K562 (cell line): ENCODE data around the gene ARHGAP18. TPM values are rescaled to one million over a fixed set of nuclear protein-coding genes. Genes with fewer than 3 reads are reported as not detected.

Experiments used
- COPS2 ChIP-seq: fragments of 450-650 bp; conservative IDR thresholded peaks from 2 replicates; pipeline ENCODE4 v1.6.1; 2016; ENCODE audit warnings: mild to moderate bottlenecking, moderate library complexity
- CREB3 ChIP-seq: fragments of 450-650 bp; conservative IDR thresholded peaks from 2 replicates; pipeline ENCODE4 v1.6.1; 2016; ENCODE audit warnings: missing genetic modification characterization, low read depth, mild to moderate bottlenecking, missing compliant biosample characterization, moderate library complexity
- ESRRA ChIP-seq: fragments of 450-650 bp; IDR thresholded peaks from 2 replicates; pipeline ENCODE4 v1.6.1; 2014; ENCODE audit warnings: low read depth, mild to moderate bottlenecking, moderate library complexity, borderline replicate concordance
- JUND ChIP-seq, 2 experiments: IDR thresholded peaks; 2 replicates in 1 of 2; 3 replicates in 1 of 2; pipeline ENCODE4 v1.6.1; 2011; ENCODE audit warnings: borderline replicate concordance in 2 of 2, low read depth in 2 of 2, low read length in 2 of 2, improper control_type of control experiment in 1 of 2, missing biosample characterization in 1 of 2, missing genetic modification characterization in 1 of 2, missing genetic modification reagents in 1 of 2
- KAT7 ChIP-seq: sonication (generic); formaldehyde crosslinking; IDR thresholded peaks from 2 replicates; pipeline ENCODE4 v1.8.0; 2022; ENCODE audit warnings: missing genetic modification reagents, mild to moderate bottlenecking, borderline replicate concordance
- MAFF ChIP-seq: IDR thresholded peaks from 2 replicates; pipeline ENCODE4 v1.6.1; 2012; ENCODE audit warnings: low read length, improper control_type of control experiment
- MEF2D ChIP-seq: conservative IDR thresholded peaks from 2 replicates; pipeline ENCODE4 v1.6.1; 2016; ENCODE audit warnings: low read depth, missing genetic modification characterization, missing compliant biosample characterization
- MNT ChIP-seq, 2 experiments: fragments of 450-650 bp; conservative IDR thresholded peaks; 2 replicates each; pipeline ENCODE4 v1.6.1; 2017; ENCODE audit warnings: mild to moderate bottlenecking in 2 of 2, moderate library complexity in 2 of 2
- NR4A1 ChIP-seq, 2 experiments: fragments of 250-450 bp in 1 of 2; fragments of 450-650 bp in 1 of 2; sonication (Bioruptor Pico) in 1 of 2; IDR thresholded peaks; 2 replicates each; pipeline versions ENCODE4 v1.4.0 to v1.6.1; 2016 to 2020; ENCODE audit warnings: mild to moderate bottlenecking in 2 of 2, missing compliant biosample characterization in 1 of 2, missing genetic modification characterization in 1 of 2, moderate library complexity in 1 of 2
- RAD21 ChIP-seq, 2 experiments: fragments of 250-450 bp in 1 of 2; fragments of 450-650 bp in 1 of 2; sonication (Bioruptor Pico) in 1 of 2; formaldehyde crosslinking in 1 of 2; IDR thresholded peaks in 1 of 2; conservative IDR thresholded peaks in 1 of 2; 2 replicates each; pipeline versions ENCODE4 v1.4.0 to v1.8.0; 2020 to 2022; ENCODE audit warnings: mild to moderate bottlenecking in 2 of 2, moderate library complexity in 1 of 2
- RBM17 ChIP-seq: fragments of 200-400 bp; formaldehyde crosslinking; IDR thresholded peaks from 2 replicates; pipeline ENCODE4 v1.6.1; 2017; ENCODE audit warnings: low read depth, mild to moderate bottlenecking, low read length, borderline replicate concordance
- RNF2 ChIP-seq: sonication (generic); IDR thresholded peaks from 2 replicates; pipeline ENCODE4 v1.6.1; 2016
- TAL1 ChIP-seq: fragments of 450-650 bp; IDR thresholded peaks from 2 replicates; pipeline ENCODE4 v1.6.1; 2016; ENCODE audit warnings: mild to moderate bottlenecking
- TEAD1 ChIP-seq, 2 experiments: fragments of 450-650 bp in 1 of 2; sonication (generic) in 1 of 2; formaldehyde crosslinking; IDR thresholded peaks; 2 replicates each; pipeline versions ENCODE4 v1.4.0 to v1.8.0; 2020 to 2022; ENCODE audit warnings: mild to moderate bottlenecking in 2 of 2, missing genetic modification reagents in 1 of 2
- ZBTB34 ChIP-seq: fragments of 250-450 bp; sonication (Bioruptor Pico); IDR thresholded peaks from 2 replicates; pipeline ENCODE4 v1.8.0; 2021; ENCODE audit warnings: mild to moderate bottlenecking, moderate library complexity
- ZEB2 ChIP-seq: fragments of 450-650 bp; IDR thresholded peaks from 2 replicates; pipeline ENCODE4 v1.6.1; 2016
- ZNF639 ChIP-seq, 2 experiments: fragments of 200-800 bp in 1 of 2; sonication (Bioruptor generic) in 1 of 2; sonication (generic) in 1 of 2; formaldehyde crosslinking in 1 of 2; IDR thresholded peaks in 1 of 2; conservative IDR thresholded peaks in 1 of 2; 2 replicates each; pipeline versions ENCODE4 v1.5.0 to v1.6.1; 2016 to 2020; ENCODE audit warnings: missing compliant biosample characterization in 1 of 2, missing genetic modification characterization in 1 of 2, missing genetic modification reagents in 1 of 2
- ZNF644 ChIP-seq: fragments of 200-800 bp; sonication (Bioruptor generic); IDR thresholded peaks from 2 replicates; pipeline ENCODE4 v1.6.1; 2016; ENCODE audit warnings: low read depth, missing genetic modification characterization, missing compliant biosample characterization
- ZNF717 ChIP-seq: fragments of 250-450 bp; sonication (Bioruptor Pico); IDR thresholded peaks from 2 replicates; pipeline ENCODE4 v1.5.0; 2021
- ZNF766 ChIP-seq: fragments of 200-800 bp; sonication (Bioruptor generic); conservative IDR thresholded peaks from 2 replicates; pipeline ENCODE4 v1.6.1; 2016; ENCODE audit warnings: missing genetic modification characterization, missing compliant biosample characterization
- polyA plus RNA-seq, 8 experiments: library from polyadenylated mRNA; depleted of rRNA in 4 of 8; stranded (reverse) in 5 of 8; unstranded in 3 of 8; fragments of >200 nt; fragmentation: Nextera tagmentation in 2 of 8; fragmentation: Illumina TruSeq in 1 of 8; extraction: Ambion mirVana in 2 of 8; extraction: Trizol in 1 of 8; gene quantifications; 2 replicates each; pipeline versions ENCODE4 v1.2.1 to v1.2.3, GENCODE V29; 2011 to 2014; ENCODE audit warnings: inconsistent platforms in 1 of 8, missing spikeins in 1 of 8
- total RNA-seq, 7 experiments: library from RNA; depleted of rRNA in 6 of 7; stranded (reverse); fragments of >200 nt in 6 of 7; fragmentation: Illumina TruSeq in 2 of 7; extraction: Trizol in 2 of 7; gene quantifications; 2 replicates each; pipeline versions ENCODE4 v1.2.1 to v1.2.3, GENCODE V29; 2011 to 2021; ENCODE audit warnings: low replicate concordance in 1 of 7

Gene ARHGAP18
- total and polyA plus RNA-seq, 9 of the 15 experiments (the other 6 are each of a cell fraction or from before 2014, with no cell fraction given): 13.3 to 29.7 (median 21.1) TPM

GRCh38 chr6:129659590-129660345 is 50.2 kb downstream of the ARHGAP18 start (continued):
- peak in 1 of 2 experiments; percentile 53; a peak in 2 of 4 replicates for TF ChIP-seq ZNF639 (CRISPR knock-in tag; conservative IDR thresholded peaks at IDR 0.05 in 1 of 2, IDR thresholded peaks at IDR 0.05 in 1 of 2)
- TF ChIP-seq JUND (IDR thresholded peaks at IDR 0.05; ENCODE audit: borderline replicate concordance, low read depth, low read length): peak; percentile 40; the same call in 1 of the 2 replicates
- TF ChIP-seq JUND (tag; IDR thresholded peaks at IDR 0.05; ENCODE audit: borderline replicate concordance, low read depth, low read length): peak; percentile 25; the same call in 1 of the 3 replicates
- no peak for TF ChIP-seq MAFF
- TF ChIP-seq ZNF766 (CRISPR knock-in tag): 0 out of 2 replicates have a peak, but pooled peaks have one; percentile 18
- TF ChIP-seq RBM17: no peak
- TF ChIP-seq ZBTB34 (CRISPR knock-in tag): no peak
- peak; percentile 35; the same call in 1 of the 2 replicates for TF ChIP-seq ESRRA
- peak; percentile 78; the same call in 1 of the 2 replicates for TF ChIP-seq ZNF644 (tag)
- no peak for TF ChIP-seq NR4A1 (CRISPR knock-in tag; IDR thresholded peaks at IDR 0.05)
- peak; percentile 52; the same call in 1 of the 2 replicates for TF ChIP-seq NR4A1 (tag; IDR thresholded peaks at IDR 0.05)
- peak; percentile 83 for TF ChIP-seq CREB3 (tag)
- 0 out of 2 replicates have a peak, but pooled peaks have one; percentile 21 for TF ChIP-seq ZEB2
- peak in 1 of 2 experiments; percentile 35; a peak in 1 of 4 replicates for TF ChIP-seq MNT (conservative IDR thresholded peaks at IDR 0.05)
- no peak for TF ChIP-seq ZNF717 (CRISPR knock-in tag)
- peak; percentile 78; the same call in 1 of the 2 replicates for TF ChIP-seq KAT7 (CRISPR knock-in tag)
- TF ChIP-seq TEAD1 (CRISPR knock-in tag; IDR thresholded peaks at IDR 0.05): 0 out of 4 replicates have a peak, but pooled peaks of 1 of the 2 experiments have one; percentile 21
- 0 out of 2 replicates have a peak, but pooled peaks have one; percentile 21 for TF ChIP-seq RNF2
- peak; percentile 44 for TF ChIP-seq TAL1
- no peak for TF ChIP-seq COPS2
- TF ChIP-seq RAD21 (CRISPR knock-in tag; conservative IDR thresholded peaks at IDR 0.05 in 1 of 2, IDR thresholded peaks at IDR 0.05 in 1 of 2): peak; percentile 5 to 10; a peak in 1 of 4 replicates
- TF ChIP-seq MEF2D (tag): 0 out of 2 replicates have a peak, but pooled peaks have one; percentile 10
